DOHH2 (cell line): ENCODE measurements around the gene SLC28A1.

Experiments
- H3F3A ChIP-seq: fragments of 200-600 bp; sonication (generic), shearing (Covaris generic); 2 replicates; pipeline ENCODE4 v1.6.0; 2016; ENCODE audit warnings: antibody characterized with exemption, mild to moderate bottlenecking; ENCODE audit not compliant: control insufficient read depth, insufficient read depth
- H3K27ac ChIP-seq: fragments of 200-600 bp; sonication (generic); 2 replicates; pipeline ENCODE4 v1.5.1; 2014; ENCODE audit warnings: low read depth, mild to moderate bottlenecking, low read length, moderate library complexity
- H3K27me3 ChIP-seq: fragments of 200-600 bp; sonication (generic); 2 replicates; pipeline ENCODE4 v1.6.1; 2014; ENCODE audit warnings: mild to moderate bottlenecking, low read length, mixed read lengths; ENCODE audit not compliant: control insufficient read depth
- H3K36me3 ChIP-seq: fragments of 200-600 bp; sonication (generic); 2 replicates; pipeline ENCODE4 v1.6.1; 2014; ENCODE audit warnings: mild to moderate bottlenecking, low read length, moderate library complexity, mixed read lengths; ENCODE audit not compliant: control insufficient read depth
- H3K4me1 ChIP-seq: fragments of 200-600 bp; sonication (generic); 2 replicates; pipeline ENCODE4 v1.6.1; 2014; ENCODE audit warnings: mild to moderate bottlenecking, low read length, mixed read lengths; ENCODE audit not compliant: control insufficient read depth
- H3K4me2 ChIP-seq: fragments of 200-600 bp; sonication (generic); 2 replicates; pipeline ENCODE4 v1.6.0; 2014; ENCODE audit warnings: mild to moderate bottlenecking, low read length, moderate library complexity
- H3K4me3 ChIP-seq: fragments of 200-600 bp; sonication (generic); 2 replicates; pipeline ENCODE4 v1.5.1; 2014; ENCODE audit warnings: mild to moderate bottlenecking, low read length, mixed read lengths
- H3K79me2 ChIP-seq: fragments of 200-600 bp; sonication (generic); 2 replicates; pipeline ENCODE4 v1.6.1; 2014; ENCODE audit warnings: mild to moderate bottlenecking, low read length, mixed read lengths; ENCODE audit not compliant: control insufficient read depth
- H3K9me2 ChIP-seq: fragments of 200-600 bp; sonication (generic); replicated peaks from 2 replicates; pipeline ENCODE4 v1.6.1; 2014; ENCODE audit warnings: mild to moderate bottlenecking, low read length, mixed read lengths; ENCODE audit not compliant: control insufficient read depth
- H3K9me3 ChIP-seq: fragments of 200-600 bp; sonication (generic); 2 replicates; pipeline ENCODE4 v1.6.1; 2014; ENCODE audit warnings: antibody characterized with exemption, low read length, mixed read lengths; ENCODE audit not compliant: control insufficient read depth, insufficient read depth
- H4K20me1 ChIP-seq: fragments of 200-600 bp; sonication (generic); 2 replicates; pipeline ENCODE4 v1.6.0; 2014; ENCODE audit warnings: low read depth, mild to moderate bottlenecking, antibody characterized with exemption, low read length, moderate library complexity; ENCODE audit not compliant: control insufficient read depth, insufficient read depth
- CTCF ChIP-seq: fragments of 200-600 bp; sonication (generic); IDR thresholded peaks from one replicate; pipeline ENCODE4 v1.5.1; 2014; ENCODE audit warnings: antibody characterized with exemption, mild to moderate bottlenecking, low read depth, low read length; ENCODE audit not compliant: poor library complexity, severe bottlenecking
- EZH2phosphoT487 ChIP-seq: fragments of 200-600 bp; sonication (generic); IDR thresholded peaks from 2 replicates; pipeline ENCODE4 v1.6.1; 2017; ENCODE audit warnings: borderline replicate concordance, mild to moderate bottlenecking, antibody characterized with exemption, low read length, moderate library complexity, mixed read lengths

Gene SLC28A1

GRCh38 chr15:84962955-84963354 is 78.5 kb downstream of the SLC28A1 start:
- no peaks in the 10 kb centered on the region for H3K9me3 ChIP-seq
- H3K4me3 ChIP-seq, result no peak overlapping the region
- H4K20me1 ChIP-seq, result no peaks in the 10 kb centered on the region
- no peak overlapping the region for H3K4me2 ChIP-seq
- no peak for TF ChIP-seq CTCF
- no peak for TF ChIP-seq EZH2phosphoT487
- no peaks in the 10 kb centered on the region for H3K4me1 ChIP-seq
- no peaks in the 10 kb centered on the region for H3F3A ChIP-seq
- H3K79me2 ChIP-seq, result no peaks in the 10 kb centered on the region
- no peak overlapping the region for H3K27ac ChIP-seq
- H3K9me2 ChIP-seq, result no peaks in the 10 kb centered on the region
- peaks cover 6% of the 10 kb centered on the region; the same call in 1 of the 2 replicates for H3K27me3 ChIP-seq
- no peaks in the 10 kb centered on the region for H3K36me3 ChIP-seq

DNA sequence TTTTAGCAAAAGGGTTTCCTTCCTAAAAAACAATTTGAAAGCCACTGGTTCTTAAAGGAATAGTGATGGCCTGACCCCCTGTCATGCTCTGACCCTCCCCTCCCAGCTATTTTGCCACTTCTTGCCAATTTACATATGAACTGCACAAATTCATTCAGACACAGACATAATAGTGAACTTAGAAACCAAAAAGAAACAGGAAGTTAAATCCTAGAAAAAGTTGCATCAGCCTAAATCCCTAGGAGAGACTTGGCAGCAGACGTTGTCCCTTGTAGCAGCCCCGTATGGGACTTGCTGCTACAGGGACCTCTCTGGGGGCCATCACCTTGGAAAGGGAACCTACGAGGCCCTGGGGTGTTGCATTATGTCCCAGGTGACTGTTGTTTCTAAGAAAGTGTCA is 82.9 kb downstream of the SLC28A1 start:
- Histone ChIP-seq H3K4me2 (no peak overlapping the region), H3K9me2 (no peaks in the 10 kb centered on the region), H3K4me3 (no peak overlapping the region), H3K27ac (no peak overlapping the region), H3K27me3 (peaks cover 6% of the 10 kb centered on the region), H3F3A (no peaks in the 10 kb centered on the region), H3K4me1 (no peaks in the 10 kb centered on the region), H4K20me1 (no peaks in the 10 kb centered on the region), H3K9me3 (no peaks in the 10 kb centered on the region), H3K79me2 (no peaks in the 10 kb centered on the region), H3K36me3 (no peaks in the 10 kb centered on the region)
- TF ChIP-seq CTCF (no peak), EZH2phosphoT487 (no peak)

DNA sequence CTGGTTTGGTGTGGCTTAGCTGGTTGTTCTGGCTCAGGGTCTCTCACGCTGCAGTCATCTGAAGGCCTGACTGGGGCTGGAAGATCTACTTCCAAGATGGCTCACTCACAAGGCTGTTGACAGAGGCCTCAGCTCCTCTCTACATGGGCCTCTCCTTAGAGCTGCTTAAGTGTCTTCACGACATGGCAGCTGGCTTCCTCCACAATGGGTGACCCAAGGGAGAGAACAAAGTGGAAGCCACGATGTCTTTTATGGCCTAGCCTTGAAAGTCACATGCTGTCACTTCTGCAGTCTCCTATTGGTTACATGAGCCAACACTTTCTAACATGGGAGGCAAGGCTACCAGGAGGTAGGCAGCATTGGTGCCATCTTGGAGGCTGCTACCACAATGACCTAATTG is 83.8 kb downstream of the SLC28A1 start:
- Histone ChIP-seq H3K27me3 (peaks cover 6% of the 10 kb centered on the region), H4K20me1 (no peaks in the 10 kb centered on the region), H3K27ac (no peak overlapping the region), H3K4me1 (no peaks in the 10 kb centered on the region), H3K4me3 (no peak overlapping the region), H3K9me2 (no peaks in the 10 kb centered on the region), H3K9me3 (no peaks in the 10 kb centered on the region), H3F3A (no peaks in the 10 kb centered on the region), H3K4me2 (no peak overlapping the region), H3K36me3 (no peaks in the 10 kb centered on the region), H3K79me2 (no peaks in the 10 kb centered on the region)
- TF ChIP-seq CTCF, result no peak

GRCh38 chr15:84969257-84969656 is 84.8 kb downstream of the SLC28A1 start:
- H3K27me3 ChIP-seq, result peaks cover 6% of the 10 kb centered on the region
- H3K4me3 ChIP-seq, result no peak overlapping the region
- no peaks in the 10 kb centered on the region for H4K20me1 ChIP-seq
- no peaks in the 10 kb centered on the region for H3F3A ChIP-seq
- no peaks in the 10 kb centered on the region for H3K36me3 ChIP-seq
- TF ChIP-seq CTCF (no peak), EZH2phosphoT487 (no peak)
- H3K27ac ChIP-seq, result no peak overlapping the region
- H3K9me2 ChIP-seq, result no peaks in the 10 kb centered on the region
- H3K9me3 ChIP-seq, result no peaks in the 10 kb centered on the region
- H3K79me2 ChIP-seq, result no peaks in the 10 kb centered on the region
- no peak overlapping the region for H3K4me2 ChIP-seq
- H3K4me1 ChIP-seq, result no peaks in the 10 kb centered on the region
